Astrocyte (in vitro differentiated cells and primary cell): ENCODE results near the gene CEP20.

Experiments
- CTCF ChIP-seq: IDR thresholded peaks from 2 replicates; pipeline ENCODE4 v1.5.1; 2011; ENCODE audit warnings: low read depth, mild to moderate bottlenecking, inconsistent platforms, low read length, moderate library complexity; ENCODE audit not compliant: insufficient read depth
- EZH2 ChIP-seq: IDR thresholded peaks from 2 replicates; pipeline ENCODE4 v1.6.1; 2012; ENCODE audit warnings: mild to moderate bottlenecking, low read length, inconsistent platforms; ENCODE audit not compliant: insufficient read depth

GRCh38 chr16:15856182-15856581, 32.2 kb downstream of the CEP20 start:
- TF ChIP-seq CTCF (no peak), EZH2 (no peak)
